Astrocyte of the spinal cord (primary cell): ENCODE measurements around the gene SMOC2.

Experiments used
- DNase-seq: peaks from one replicate; pipeline ENCODE4 v3.0.0; 2011; ENCODE audit warnings: low read depth, low spot score
- H3K4me3 ChIP-seq: 2 replicates; pipeline ENCODE4 v1.5.1; 2011; ENCODE audit warnings: low read depth, mild to moderate bottlenecking, low read length, moderate library complexity
- in situ Hi-C: cut with HindIII; loops from 2 replicates; pipeline ENCODE4 v1.10.0; 2017; ENCODE audit warnings: low sequenced_read_pairs
- TF ChIP-seq, protein P1 (sequence below): IDR thresholded peaks from 2 replicates; pipeline ENCODE4 v1.5.1; 2012; ENCODE audit warnings: low read depth, mild to moderate bottlenecking, low read length, inconsistent platforms

The SMOC2 gene

DNA sequence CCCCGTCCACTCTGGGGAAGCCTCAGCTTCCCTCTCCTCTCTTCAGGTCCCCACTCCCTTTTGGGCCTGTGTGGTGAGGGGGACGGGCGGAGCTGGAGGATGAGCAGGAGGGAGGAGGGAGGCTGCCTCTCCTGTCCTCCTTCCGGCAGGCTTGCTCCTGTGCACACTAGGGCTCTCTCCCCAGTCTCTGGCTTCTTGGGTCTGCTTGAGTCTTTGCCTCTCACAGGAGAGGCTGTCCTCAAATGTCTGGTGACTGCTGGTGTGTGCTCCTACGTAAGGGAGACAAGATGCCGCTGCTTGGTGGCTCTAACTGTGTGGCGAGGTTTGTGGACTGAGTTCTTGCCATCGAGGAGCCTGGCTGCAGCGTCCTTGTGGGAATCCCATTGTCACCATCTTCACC lies 8.8 kb upstream of the SMOC2 start:
- H3K4me3 ChIP-seq: no peak overlapping the region
- DNase-seq: no peak
- TF ChIP-seq, protein P1, sequence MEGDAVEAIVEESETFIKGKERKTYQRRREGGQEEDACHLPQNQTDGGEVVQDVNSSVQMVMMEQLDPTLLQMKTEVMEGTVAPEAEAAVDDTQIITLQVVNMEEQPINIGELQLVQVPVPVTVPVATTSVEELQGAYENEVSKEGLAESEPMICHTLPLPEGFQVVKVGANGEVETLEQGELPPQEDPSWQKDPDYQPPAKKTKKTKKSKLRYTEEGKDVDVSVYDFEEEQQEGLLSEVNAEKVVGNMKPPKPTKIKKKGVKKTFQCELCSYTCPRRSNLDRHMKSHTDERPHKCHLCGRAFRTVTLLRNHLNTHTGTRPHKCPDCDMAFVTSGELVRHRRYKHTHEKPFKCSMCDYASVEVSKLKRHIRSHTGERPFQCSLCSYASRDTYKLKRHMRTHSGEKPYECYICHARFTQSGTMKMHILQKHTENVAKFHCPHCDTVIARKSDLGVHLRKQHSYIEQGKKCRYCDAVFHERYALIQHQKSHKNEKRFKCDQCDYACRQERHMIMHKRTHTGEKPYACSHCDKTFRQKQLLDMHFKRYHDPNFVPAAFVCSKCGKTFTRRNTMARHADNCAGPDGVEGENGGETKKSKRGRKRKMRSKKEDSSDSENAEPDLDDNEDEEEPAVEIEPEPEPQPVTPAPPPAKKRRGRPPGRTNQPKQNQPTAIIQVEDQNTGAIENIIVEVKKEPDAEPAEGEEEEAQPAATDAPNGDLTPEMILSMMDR: no peak
- in situ Hi-C loops: no loop called here

DNA sequence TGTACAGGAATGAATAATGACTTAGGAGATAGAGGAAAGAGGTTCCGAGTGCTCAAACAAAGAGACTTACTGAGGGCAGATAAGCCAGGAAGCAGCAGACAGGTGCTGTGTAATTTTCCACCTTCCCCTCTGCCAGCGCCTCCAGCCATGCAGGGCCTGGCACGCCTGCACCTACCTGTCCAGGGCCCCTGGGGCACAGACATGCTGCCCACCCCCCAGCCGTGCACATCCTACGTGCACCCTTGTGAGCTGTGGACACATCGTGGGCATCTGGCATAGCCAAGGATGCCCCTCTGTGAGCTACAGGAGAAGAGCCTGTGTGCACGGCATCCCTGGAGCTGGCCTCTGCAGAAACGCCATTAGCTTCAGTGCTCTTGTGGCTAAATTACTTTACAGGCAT lies 7.1 kb upstream of the SMOC2 start:
- H3K4me3 ChIP-seq: no peak overlapping the region
- no peak for DNase-seq
- in situ Hi-C loops: no loop called here
- TF ChIP-seq, protein P1: no peak

DNA sequence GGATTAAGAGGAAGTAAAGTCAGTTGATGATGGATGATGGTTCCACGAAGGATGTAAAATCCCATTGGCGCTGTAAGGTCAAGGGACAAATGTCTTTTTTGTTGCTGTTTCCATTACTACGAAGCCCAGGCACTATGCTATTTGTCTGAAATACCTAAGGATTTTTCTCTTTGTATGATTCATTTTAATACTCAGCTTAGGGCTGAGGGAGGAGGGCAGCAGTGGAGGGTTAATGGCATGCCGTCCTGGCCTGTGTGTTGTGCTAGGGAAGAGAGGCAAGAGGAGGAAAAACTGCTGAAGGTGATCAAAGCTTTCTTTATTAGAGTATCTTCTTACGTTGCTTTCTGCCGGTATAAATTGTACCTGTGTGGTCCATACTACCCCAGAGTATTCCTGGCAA lies 6.5 kb upstream of the SMOC2 start:
- no peak overlapping the region for H3K4me3 ChIP-seq
- DNase-seq: no peak
- in situ Hi-C loops: no loop called here
- TF ChIP-seq, protein P1: no peak

DNA sequence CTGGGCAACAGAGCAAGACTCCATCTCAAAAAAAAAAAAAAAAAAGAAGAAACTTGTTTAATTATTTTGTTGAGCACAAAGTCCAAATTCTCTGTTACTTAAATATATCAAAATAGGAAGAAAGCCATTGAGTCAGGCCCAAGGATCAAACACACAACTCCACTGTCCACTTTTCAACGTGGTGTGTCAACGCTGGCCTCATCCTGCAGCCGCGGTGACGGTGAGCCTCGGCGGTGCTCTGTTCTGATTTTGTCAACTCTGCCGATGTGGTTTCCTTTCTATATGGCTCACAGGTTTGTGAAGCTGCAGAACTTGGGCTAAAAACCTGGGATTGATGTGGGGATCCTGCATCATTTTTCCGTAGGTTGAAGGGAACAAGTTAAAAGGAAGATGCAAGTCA lies 3.2 kb upstream of the SMOC2 start:
- TF ChIP-seq, protein P1: no peak
- in situ Hi-C loops: no loop called here
- DNase-seq: no peak
- H3K4me3 ChIP-seq: no peak overlapping the region

DNA sequence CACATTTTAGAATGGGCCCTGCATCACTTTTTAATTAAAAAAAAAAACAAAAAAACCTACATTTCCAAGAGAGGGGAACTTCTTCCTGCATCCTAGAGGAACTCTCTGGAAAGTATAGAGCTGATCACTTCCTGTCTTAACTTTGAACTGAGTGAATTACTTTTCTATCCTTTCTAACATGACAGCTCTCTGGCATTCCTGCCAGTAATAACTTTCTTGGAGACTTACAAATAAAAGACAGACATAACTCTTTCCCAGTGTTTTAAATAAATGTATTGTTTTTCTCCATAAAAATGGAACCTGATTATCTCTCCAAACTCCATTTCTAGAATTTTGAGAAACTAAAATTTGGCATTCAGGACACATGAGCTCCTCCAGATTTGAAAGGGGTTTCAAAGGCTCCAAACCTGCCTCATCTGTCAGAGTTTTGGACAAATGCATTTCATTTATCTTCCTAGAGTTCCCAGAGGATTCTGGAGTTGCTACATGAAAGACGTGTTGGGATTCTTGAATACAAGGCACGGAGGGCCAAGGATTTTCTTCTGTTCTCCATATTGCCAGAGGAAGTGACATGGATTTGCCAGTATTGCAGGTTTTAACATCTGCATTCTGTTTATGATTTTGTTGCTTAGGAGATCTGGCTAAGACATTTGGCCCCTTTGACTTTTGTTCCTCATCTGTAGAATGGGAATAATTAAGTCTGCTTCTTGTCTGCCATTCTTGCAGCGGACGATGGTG lies 2.0 kb upstream of the SMOC2 start:
- H3K4me3 ChIP-seq: no peak overlapping the region
- in situ Hi-C loops: no loop called here
- DNase-seq: no peak
- TF ChIP-seq, protein P1: no peak

DNA sequence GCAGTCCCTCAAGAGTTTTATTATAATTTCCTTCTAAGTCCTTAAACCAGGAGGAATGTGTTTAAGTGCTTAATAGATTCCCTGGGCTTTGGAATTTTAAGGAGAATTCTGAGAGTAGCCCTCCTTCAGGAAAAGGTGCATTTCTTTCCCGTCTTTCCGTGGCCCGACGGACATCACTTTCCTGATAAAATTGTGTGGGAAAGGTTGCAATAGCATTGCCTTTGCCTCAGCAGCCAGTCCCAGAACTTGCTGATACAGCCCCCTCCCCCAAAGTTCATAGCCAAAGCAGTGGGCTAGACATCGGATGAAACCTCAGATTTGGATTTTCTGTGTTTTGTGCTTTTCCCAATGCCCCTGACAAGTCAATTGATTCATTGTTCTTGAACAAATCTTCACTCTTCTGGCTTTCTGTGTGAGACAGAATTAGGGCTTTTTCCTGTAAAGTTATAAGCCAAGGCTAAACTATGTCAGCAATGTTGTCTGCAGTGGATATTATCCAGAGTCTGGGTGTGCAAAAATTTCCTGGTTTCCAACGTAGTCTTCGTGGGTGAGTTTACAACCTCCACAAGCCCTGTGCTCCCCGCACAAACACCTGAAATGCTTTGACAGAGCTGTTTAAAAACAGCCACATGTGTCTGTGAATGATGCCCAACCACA lies 1.1 kb upstream of the SMOC2 start:
- DNase-seq: no peak
- TF ChIP-seq, protein P1: no peak
- in situ Hi-C loops: no loop called here
- no peak overlapping the region for H3K4me3 ChIP-seq
